ENCODE measurements around the gene DICER1. TPM values are rescaled to one million over a fixed set of nuclear protein-coding genes. Genes with fewer than 3 reads are reported as not detected.

Gene DICER1
- total RNA-seq, 1 donor from 2014 or later, result 57.7 TPM

DNA sequence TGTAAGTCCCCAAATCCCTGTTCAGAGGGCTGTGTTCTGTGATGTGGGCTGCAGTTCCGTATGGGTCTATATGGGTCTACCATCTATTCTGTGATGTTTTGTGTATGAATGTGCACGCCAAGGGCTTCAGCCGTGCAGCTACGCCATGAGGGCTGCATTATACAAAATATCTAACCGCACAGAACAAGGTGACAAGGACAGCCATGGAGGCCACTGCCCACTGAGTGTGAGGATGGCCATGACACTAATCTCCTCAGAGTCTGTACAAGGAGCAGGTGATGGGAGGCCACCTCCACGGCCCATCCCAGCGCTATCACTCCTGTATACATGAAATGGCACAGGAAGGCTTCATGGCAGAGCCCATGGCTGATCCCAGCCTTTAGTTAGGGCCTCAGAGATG, 102.0 kb downstream of the DICER1 start:
- no peak for ATAC-seq

DNA sequence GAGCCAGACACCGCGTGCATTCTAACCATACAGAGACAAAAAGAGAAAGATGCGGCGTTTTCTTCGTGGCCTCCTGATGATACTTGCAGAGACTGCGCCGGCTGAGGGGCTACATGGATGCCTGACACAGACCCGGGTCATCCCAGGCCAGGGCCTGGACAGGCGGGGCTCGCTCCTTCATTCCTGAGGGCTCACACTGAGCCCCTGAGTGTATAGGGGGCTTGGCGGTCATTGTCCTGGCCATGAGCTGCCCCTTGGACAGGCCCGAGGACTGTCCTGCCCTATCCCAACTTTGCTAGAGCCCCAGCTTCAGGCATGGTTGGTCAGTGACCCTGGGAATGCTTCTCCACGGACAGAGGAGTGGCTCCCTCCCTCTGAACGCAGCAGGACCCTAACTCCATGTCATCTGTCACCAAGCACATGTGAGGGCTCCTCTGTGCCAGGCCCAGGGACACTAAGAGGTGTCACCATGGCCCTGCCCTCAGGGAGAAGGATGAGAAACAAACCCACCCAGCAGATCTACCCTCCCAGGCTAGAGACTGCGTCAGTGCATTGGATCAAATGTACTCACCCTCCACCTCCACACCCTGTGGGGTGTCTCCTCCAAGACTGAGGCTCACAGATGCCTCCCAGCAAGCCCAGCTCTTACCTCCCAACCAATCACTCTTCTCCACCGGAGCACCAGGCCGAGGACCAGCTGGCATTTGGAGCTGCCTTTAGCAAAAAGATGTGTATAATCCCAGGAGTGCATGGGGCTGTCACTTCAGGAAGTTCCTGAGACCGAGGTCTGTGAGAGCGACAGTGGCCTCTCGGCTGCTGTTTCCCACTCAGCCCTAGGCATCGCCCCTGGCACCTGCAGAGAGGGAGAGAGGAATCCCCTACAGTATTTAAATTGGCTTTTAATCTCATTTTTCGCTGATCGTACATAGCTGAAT, 102.7 kb downstream of the DICER1 start:
- ATAC-seq, result no peak

DNA sequence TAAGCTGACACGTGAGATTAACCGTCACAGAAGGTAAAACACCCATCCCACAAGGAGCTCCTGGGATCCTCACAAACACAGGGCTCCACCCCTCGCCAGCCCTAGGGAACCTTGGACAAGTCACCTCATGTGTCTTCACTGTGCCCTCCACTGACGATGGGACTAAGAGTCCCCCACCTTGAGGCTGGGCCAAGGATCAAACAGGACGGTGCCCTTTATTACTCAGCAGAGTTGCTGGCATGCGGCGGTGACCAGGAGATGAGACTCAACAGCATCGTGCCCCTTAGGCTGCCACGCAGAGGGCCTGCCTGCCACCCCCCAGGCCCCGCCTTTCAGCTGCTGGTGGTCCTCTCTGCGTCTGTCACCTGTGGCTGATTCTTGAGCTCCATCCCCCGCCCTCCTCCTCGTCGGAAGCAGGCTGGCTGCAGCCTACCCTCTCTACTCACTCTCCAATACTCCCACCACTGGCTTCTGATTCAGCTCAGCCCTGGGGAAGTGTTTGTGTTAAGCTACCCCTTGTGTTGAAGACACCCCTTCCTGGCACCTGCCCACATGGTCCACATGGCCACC, 105.2 kb downstream of the DICER1 start:
- no peak for ATAC-seq

DNA sequence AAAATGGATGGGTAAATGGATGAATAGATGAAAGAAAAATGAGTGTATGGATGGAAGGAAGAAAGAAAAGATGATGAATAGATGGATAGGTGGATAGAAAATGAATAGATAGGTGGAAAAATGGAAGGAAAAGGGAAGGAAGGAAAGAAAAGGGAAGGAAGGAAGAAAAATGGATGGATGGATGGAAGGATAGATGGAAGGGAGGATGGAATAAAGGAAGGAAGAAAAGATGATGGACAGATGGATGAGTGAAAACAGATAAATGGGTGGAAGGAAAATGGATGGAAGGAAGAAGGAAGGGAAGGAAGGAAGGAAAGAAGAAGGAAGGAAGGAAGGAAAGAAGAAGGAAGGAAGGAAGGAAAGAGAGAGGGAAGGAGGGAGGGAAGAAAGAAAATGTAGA, 107.4 kb downstream of the DICER1 start:
- ATAC-seq, result no peak

DNA sequence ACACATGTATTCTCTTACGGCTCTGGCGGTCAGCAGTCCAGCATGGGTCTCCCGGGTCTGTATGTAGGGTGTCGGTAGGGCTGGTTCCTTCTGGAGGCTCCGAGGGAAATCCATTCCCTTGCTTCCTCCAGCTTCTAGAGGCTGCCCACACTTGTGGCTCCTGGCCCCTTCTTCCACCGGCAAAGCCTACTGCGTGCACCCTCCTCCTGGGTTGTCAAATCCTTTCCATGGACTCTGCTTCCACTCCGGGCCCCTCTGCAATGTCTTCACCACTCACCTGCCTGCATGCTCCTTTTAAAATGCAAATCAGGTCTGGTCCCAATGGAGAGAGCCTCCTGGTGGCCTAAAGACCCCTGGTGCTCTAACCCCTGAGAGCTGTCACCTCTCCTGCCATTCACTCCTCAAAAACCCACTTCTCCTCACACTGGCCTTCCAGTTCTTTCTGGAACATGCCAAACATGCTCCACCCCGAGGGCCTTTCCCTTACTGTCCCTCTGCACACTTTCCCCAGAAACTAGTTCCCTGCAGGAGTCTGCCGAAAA, 108.5 kb downstream of the DICER1 start:
- ATAC-seq, result no peak

DNA sequence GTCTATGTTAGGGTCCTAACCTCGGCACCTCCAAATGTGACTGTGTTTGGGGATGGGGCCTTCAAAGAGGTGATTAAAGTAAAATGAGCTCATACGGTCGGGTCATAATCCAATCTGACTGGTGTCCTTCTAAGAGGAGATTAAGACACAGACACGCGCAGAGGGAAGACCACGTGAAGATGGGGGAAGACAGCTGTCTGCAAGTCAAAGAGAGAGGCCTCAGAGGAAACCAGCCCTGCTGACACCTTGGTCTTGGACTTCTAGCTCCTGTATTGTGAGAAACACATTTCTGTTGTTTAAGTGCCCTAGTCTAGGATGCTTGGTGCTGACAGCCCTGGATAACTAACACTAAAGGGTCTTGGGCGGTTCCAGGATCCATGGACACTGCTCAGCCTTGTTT, 109.6 kb downstream of the DICER1 start:
- ATAC-seq, result no peak

DNA sequence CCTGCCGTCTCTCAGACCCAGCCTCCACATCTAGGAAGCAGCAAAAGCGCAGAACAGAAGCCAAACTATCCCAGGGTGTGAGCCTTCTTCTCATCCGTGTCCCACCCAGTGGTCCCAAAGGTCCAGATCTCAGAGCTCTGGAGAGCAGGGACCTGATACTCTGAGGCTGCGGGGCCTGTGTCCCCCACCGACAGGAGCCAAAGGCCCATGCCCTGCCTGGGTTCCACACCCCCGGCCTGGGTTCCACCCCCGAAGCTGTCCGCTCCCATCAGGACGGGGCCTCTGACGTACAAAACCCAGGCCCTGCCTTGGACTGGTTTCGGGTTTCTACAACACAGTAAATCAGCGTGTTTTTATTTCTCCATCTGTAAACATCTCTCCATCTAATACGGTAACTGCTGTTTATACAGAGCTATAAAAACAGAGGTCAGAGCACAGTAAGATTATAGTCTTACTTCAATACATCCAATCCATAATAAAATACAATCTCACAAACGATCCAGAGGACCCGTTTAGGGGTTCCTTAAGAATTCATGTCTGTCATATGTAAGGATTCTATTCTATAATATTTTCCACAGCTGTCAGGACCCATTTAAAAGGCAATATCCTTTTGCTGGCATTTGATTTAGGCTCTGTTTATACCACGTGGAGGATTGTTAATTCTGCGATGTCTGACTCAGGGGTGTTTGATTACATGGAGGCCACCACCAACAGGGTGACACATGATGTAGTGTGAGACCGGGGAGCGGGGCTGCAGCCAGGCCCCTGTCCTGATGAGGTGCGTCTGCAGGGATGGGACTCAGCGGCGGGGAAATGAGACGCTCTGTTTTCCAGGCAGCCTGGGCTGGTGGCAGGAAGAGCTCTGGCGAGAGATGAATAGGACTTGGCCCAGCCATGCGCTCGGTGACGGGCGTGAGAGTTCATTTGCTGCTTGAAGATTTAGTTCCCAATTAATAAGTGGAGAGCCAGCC, 110.3 kb downstream of the DICER1 start:
- no peak for ATAC-seq

DNA sequence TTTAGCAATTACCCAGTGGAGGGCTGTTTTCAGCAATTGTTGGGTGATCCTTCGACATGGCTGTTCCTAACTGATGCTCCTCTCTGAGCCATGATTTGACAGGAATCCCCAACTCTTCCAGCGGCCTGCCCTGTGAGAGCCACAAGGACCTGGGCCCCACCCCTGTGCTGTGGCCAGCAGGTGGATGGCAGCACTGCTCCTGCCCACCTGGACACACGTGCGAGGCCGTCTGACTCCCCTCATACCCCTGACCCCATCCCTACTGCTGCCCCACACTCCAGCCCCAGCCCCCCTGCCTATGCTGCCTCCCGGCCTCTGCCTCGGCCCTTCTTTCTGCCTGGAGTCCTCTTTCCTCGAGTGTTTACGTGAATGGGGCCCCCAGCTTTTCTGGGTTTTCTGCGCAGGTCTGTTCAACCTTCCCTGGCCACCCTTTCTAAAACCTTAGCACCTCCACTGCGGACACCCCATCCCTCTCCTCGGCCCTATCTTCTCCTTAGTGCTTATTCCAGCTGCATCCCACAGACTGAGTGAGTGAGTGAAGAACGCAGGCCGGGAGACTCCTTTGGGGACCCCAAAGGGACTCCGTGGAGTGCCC, 111.4 kb downstream of the DICER1 start:
- ATAC-seq, result no peak

DNA sequence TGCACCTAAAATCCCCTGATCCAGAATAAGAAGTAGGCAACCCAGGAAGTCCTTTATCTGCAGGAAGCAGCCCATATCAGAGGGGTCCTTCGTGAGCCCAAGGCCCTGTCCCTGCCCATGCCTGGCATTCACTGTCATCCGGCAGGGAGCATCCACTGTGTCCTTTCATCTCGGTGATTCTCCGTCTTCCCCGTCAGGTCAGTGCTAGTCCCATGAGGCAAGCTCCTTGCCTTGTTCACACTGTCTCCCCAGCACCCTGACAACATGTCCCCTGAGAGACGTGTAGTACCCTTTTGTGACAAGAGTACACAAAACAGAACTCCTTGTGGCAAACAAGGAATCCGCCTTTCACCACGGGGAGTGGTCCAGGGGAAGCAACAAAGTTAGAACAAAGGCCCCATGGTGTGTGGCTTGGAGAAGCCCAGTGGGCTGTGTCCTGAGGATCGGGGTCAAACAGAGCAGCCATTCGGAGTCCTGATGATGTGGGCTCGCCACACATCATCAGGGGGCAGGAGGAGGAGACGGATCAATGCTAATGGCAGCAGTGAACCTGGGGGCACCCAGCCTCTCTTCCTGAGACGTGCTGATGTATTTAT, 112.1 kb downstream of the DICER1 start:
- ATAC-seq, result no peak

DNA sequence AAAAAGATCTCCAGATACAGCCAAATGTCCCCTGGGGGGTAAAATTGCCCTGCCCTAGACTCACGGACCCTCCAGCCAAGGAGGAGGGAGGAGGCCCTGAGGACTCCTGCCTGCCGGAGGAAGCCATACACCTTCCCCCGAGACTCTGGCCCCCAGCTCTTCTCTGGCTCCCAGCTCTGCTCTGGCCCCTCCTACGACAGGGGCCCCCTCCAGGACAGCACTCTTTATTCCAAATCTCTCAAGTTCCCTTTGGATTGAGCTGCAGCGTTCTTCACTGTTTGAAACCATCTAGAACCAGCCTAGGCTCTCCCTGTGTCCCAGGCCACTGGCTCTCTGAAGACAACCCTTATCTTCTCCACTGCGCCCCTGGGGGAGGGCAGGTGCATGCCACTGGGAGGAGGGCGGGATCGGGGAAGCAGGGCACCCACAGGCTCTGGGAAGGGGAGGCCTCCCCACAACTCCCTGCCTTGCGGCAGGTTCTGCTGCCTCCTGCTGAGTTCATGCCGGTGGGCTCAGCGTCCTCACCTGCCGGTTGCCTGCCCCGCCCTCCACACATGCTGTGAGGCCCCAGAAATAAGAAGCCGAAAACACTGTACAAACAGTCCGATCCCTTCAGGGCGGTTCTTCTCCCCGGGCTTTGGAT, 112.7 kb downstream of the DICER1 start:
- ATAC-seq, result no peak

DNA sequence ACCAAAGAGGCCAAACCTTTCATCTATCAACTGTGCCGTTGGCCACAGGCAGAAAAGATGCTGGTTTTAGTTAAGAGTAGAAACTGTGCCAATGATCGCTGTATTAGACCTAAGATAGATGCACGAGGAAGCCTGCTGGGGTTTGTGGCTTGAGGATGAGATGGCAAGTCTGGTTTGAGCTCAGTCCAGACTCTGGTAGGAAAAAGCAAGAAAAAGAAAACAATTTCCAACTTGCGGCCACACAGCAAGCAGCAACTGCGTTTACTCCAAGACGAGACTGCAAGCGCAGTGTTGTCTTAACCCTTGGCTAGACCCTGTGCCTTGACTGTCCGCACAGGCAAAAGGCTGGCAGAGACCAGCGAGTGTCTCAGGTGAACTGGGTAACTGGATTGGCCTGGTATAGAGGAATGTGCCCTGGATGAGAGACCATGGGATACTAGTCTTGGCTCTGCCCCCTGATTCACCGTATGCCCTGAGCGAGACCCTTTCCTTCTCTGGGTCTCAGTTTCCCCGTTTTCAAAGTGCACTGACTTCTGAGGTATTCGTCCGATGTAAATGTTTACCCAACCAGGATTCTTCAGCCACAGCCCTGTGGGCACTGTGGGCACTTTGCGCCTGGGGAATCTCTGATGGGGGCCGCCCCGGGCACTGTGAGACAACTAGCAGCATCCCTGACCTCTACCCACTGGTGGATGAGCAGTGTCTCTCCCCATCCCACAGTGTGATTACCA, 113.4 kb downstream of the DICER1 start:
- no peak for ATAC-seq

DNA sequence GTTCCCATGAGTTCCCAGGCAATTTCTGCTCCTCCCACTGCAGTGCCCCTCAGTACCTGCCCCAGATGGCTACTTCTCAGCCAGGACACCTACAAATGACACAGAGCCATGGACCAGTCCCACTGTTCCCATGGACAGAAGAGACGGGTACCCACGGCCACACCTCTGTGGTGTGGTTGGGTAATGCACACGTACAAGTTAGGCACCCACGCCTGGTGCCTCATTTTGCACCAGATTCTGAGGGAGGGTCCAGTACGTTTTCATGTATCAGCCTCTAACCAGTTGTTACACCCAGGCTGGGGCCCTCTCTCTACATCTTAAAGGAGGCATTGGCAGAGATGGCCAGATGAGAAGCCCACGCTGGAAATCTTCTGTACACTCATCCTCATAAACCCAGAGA, 114.0 kb downstream of the DICER1 start:
- ATAC-seq, result no peak

DNA sequence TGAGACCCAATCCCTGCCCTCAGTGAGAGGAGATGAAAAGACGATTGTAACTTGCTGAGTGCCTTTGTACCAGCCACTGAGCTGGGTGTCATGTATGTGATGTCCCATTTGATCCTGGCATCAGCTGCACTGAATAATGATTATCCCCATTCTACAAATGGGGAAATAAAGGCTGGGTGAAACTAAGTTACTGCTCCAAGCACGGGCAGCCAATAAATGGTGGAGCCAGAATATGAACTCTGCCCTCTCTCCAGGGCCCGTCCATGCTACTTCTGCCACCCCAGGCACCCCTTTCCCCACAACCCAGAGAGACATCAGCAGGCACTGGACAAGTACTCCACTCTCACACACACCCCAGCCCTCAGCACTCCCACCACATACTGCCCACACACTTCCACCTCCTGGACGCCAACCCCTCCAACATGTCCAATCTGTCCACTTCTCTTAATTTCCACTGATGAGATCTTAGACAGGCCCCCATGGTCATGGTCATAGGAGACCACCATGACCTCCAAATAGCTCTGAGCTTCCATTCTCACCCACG, 115.8 kb downstream of the DICER1 start:
- no peak for ATAC-seq

DNA sequence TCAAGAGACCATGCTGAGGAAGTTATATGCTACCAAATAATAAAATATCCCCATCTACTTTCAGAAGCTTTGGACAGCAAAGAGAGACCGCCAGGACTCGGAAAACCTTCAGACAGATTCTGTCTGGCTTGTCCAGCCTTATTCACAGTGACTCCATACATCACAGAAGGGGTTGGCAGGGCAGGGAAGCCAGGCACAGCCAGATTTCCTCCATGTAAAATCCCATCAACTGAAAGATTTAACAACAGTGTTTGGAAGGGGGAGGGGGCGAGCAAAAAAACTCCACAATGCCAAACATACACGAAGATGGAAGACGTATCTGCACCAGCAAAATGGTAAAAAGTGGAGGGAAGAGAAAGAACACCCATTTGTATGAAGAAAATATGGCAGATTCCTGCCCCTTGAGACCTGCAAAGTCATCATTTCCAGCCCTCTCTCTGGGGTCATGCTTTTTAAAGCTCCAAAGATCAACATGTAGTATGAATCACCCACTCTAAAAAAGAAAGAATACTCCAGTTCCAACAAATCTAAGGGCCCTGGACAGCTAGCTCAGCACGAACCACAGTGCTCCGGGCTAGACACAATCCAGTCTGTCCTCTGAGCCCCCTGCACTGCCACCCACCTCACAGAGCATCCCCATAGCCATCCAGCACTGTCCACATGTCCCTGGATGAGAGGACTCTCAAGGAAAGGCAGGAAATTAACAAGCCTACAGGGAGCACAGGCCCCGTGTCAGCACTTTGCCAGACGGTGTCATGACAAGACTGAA, 116.4 kb downstream of the DICER1 start:
- no peak for ATAC-seq

DNA sequence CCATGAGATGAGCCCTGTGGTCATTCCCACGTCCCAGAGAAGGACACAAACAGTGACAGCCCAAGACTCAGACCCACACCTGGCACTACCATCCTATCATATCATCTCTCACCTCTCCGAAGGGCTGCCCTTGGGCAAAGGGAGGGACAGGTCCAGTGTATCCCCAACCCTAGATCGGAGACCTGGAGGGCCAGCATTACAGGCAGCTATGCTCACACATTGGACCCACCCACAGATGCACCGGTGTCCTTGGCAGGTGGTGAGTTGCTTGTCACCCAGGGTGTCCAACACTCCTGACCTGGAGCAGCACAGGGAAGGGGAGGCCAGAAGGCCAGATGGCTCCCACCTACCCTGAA, 117.4 kb downstream of the DICER1 start:
- ATAC-seq, result no peak

DNA sequence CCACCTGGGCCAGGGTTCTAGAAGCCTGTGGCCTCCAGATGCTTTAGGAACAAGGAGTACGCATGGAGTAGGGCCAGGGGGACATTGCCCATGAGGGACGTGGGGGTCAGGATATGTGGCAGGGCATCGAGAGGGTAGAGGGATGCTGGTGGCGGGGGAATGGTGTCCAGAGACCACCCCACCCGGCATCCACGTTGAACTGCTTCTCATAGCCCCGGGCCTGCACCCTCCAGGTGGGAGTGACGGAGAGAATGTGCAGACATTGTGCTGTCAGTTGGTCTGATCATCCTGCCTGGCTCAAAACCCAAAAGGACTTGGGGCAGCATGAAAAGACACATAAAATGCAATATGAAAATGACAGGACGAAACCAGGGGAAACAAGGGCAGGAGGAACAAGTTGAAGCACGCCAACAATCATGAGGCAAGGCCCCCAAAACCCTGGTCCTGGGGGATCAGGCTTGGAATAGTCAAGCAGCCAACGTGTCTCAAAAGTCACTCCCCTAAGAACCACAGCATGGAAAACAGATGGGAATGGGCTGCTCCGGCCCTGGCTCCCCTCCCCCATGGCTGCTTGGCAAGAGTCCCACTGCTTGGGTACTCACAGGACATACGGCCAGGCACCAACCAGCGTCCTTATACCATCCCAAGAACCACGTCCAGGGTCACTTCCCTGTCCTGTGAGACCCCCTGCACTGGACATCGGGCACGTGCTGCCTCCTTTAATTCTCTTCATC, 117.9 kb downstream of the DICER1 start:
- ATAC-seq, result no peak

DNA sequence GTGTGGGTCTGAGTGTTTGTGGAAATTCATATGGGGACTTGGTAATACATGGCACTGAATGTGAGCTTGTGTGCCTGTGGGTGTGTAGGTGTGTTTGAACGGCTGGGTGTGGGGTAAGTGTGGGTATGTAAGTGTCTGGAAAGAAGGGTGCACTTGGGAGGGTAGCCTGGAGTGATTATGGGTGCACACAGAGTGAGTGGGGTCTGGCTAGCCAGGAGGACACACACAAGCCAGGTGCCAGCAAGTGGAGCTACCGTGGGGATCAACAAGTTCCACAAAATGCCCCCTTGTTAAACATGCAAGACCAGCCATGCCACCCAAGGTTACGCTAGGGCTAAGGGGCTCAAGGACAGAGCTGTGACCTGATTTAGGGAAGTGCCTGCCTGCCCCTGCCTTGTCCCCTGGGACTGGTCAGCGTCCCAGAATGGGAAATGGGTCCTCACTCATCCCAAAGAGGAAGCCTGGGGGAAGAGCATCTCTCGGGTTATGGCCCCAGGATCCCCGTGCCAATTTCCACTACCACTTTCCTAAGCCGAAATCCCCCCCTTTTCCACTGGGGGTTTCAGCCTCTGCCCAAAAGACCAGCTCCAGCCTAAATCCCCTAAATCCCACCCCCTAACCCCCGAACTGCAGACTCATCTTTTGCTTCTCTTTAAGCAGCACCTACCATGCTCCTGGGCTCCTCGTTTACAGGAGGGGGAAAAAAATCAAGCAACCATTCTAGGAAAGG, 118.6 kb downstream of the DICER1 start:
- no peak for ATAC-seq

DNA sequence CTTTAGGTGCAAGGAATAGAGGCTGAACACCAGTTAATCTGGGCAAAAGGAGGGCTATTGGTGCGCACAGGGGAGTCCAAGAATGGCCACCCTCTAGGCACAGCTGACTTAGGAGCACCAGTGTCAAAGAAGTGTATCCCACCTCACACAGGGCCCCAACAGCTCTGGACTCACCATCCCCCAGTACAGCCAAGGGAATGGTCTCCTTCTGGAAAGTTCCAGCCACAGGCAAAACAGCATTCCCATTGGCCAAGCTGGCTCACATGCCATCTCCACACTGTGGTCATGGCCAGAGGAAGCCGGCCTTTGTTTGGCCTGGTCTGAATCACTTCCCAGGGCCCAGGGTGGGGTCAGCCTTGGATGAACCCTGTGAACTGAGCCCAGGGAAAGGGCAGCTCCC, 120.1 kb downstream of the DICER1 start:
- no peak for ATAC-seq

All from esophagus mucosa (tissue), 1 donor.